H9 (cell line): Measurements from ENCODE around the gene NKAIN2. TPM values are rescaled to one million over a fixed set of nuclear protein-coding genes. Genes with fewer than 3 reads are reported as not detected.

Source experiments
- DNase-seq: peaks from one replicate; pipeline ENCODE4 v3.0.0-alpha.2; 2017
- H2AFZ ChIP-seq: one replicate; pipeline ENCODE4 v1.6.1; 2013; ENCODE audit warnings: mild to moderate bottlenecking, low read length, control low read depth, moderate library complexity
- H2AK5ac ChIP-seq: 2 replicates; pipeline ENCODE4 v1.6.1; 2013; ENCODE audit warnings: low read length, control low read depth, mixed read lengths; ENCODE audit not compliant: insufficient read length
- H2BK120ac ChIP-seq: one replicate; pipeline ENCODE4 v1.6.1; 2013; ENCODE audit warnings: low read depth, mild to moderate bottlenecking, low read length, control low read depth, inconsistent platforms; ENCODE audit not compliant: poor library complexity, severe bottlenecking
- H2BK12ac ChIP-seq: 2 replicates; pipeline ENCODE4 v1.6.1; 2013; ENCODE audit warnings: low read length, control low read depth, mixed read lengths, low read depth; ENCODE audit not compliant: insufficient read length
- H2BK15ac ChIP-seq: 2 replicates; pipeline ENCODE4 v1.6.1; 2013; ENCODE audit warnings: low read depth, low read length, control low read depth
- H2BK20ac ChIP-seq: one replicate; pipeline ENCODE4 v1.6.1; 2013; ENCODE audit warnings: low read depth, mild to moderate bottlenecking, low read length, control low read depth, inconsistent platforms; ENCODE audit not compliant: poor library complexity, severe bottlenecking
- H2BK5ac ChIP-seq: 2 replicates; pipeline ENCODE4 v1.6.1; 2013; ENCODE audit warnings: low read length, control low read depth, mixed read lengths; ENCODE audit not compliant: insufficient read length
- H3K14ac ChIP-seq: 2 replicates; pipeline ENCODE4 v1.6.1; 2013; ENCODE audit warnings: low read length, control low read depth; ENCODE audit not compliant: insufficient read depth
- H3K18ac ChIP-seq: 2 replicates; pipeline ENCODE4 v1.6.1; 2013; ENCODE audit warnings: low read depth, mild to moderate bottlenecking, mixed read lengths, low read length, control low read depth; ENCODE audit not compliant: insufficient read length
- H3K23ac ChIP-seq: 2 replicates; pipeline ENCODE4 v1.6.1; 2013; ENCODE audit warnings: low read length, control low read depth, mixed read lengths, low read depth; ENCODE audit not compliant: insufficient read length
- H3K23me2 ChIP-seq: 2 replicates; pipeline ENCODE4 v1.6.1; 2013; ENCODE audit warnings: low read depth, mild to moderate bottlenecking, mixed read lengths, low read length, control low read depth; ENCODE audit not compliant: insufficient read length, poor library complexity, severe bottlenecking
- H3K27ac ChIP-seq: 2 replicates; pipeline ENCODE4 v1.5.1; 2013; ENCODE audit warnings: low read length, control low read depth, mixed read lengths, low read depth; ENCODE audit not compliant: insufficient read length
- H3K27me3 ChIP-seq: 2 replicates; pipeline ENCODE4 v1.6.1; 2013; ENCODE audit warnings: low read length, control low read depth, inconsistent platforms; ENCODE audit not compliant: insufficient read depth
- H3K4ac ChIP-seq: 2 replicates; pipeline ENCODE4 v1.6.1; 2013; ENCODE audit warnings: low read depth, mild to moderate bottlenecking, control low read depth, inconsistent platforms, low read length, moderate library complexity
- H3K4me1 ChIP-seq: 2 replicates; pipeline ENCODE4 v1.6.1; 2013; ENCODE audit warnings: low read length, control low read depth, inconsistent platforms; ENCODE audit not compliant: insufficient read depth
- H3K4me2 ChIP-seq: 2 replicates; pipeline ENCODE4 v1.6.1; 2013; ENCODE audit warnings: low read length, control low read depth, mixed read lengths; ENCODE audit not compliant: insufficient read length, insufficient read depth
- H3K56ac ChIP-seq: 2 replicates; pipeline ENCODE4 v1.6.1; 2013; ENCODE audit warnings: low read depth, mild to moderate bottlenecking, mixed read lengths, low read length, control low read depth; ENCODE audit not compliant: insufficient read length
- H3K79me1 ChIP-seq: 2 replicates; pipeline ENCODE4 v1.6.1; 2013; ENCODE audit warnings: low read depth, mild to moderate bottlenecking, moderate library complexity, low read length, control low read depth, inconsistent platforms; ENCODE audit not compliant: insufficient read depth, poor library complexity, severe bottlenecking
- H3K79me2 ChIP-seq: 2 replicates; pipeline ENCODE4 v1.6.1; 2013; ENCODE audit warnings: low read length, control low read depth, inconsistent platforms; ENCODE audit not compliant: insufficient read depth
- H3K9ac ChIP-seq: 2 replicates; pipeline ENCODE4 v1.6.1; 2013; ENCODE audit warnings: low read length, control low read depth, mixed read lengths; ENCODE audit not compliant: insufficient read length; ENCODE audit errors: extremely low read depth
- H3K9me3 ChIP-seq: one replicate; pipeline ENCODE4 v1.6.1; 2013; ENCODE audit warnings: low read depth, low read length, inconsistent platforms; ENCODE audit not compliant: control insufficient read depth
- H3T11ph ChIP-seq: one replicate; pipeline ENCODE4 v1.6.1; 2013; ENCODE audit warnings: mild to moderate bottlenecking, low read length, control low read depth, inconsistent platforms
- H4K20me1 ChIP-seq: one replicate; pipeline ENCODE4 v1.6.1; 2013; ENCODE audit not compliant: control insufficient read depth, insufficient read length, insufficient read depth
- H4K5ac ChIP-seq: 2 replicates; pipeline ENCODE4 v1.6.1; 2013; ENCODE audit warnings: low read depth, mild to moderate bottlenecking, mixed read lengths, low read length, control low read depth; ENCODE audit not compliant: insufficient read length
- H4K8ac ChIP-seq: replicated peaks from 2 replicates; pipeline ENCODE4 v1.6.1; 2013; ENCODE audit warnings: low read length, control low read depth, mixed read lengths, low read depth; ENCODE audit not compliant: insufficient read length
- H4K91ac ChIP-seq: 2 replicates; pipeline ENCODE4 v1.6.1; 2013; ENCODE audit warnings: low read depth, mild to moderate bottlenecking, moderate library complexity, mixed read lengths, low read length, control low read depth; ENCODE audit not compliant: insufficient read length
- H3K27ac Mint-ChIP-seq, 3 experiments: 2 replicates in 2 of 3; 3 replicates in 1 of 3; pipeline ENCODE4 v1.8.0; 2020 to 2021; ENCODE audit warnings: mixed read lengths in 3 of 3, mild to moderate bottlenecking in 1 of 3, moderate library complexity in 1 of 3
- H3K27me3 Mint-ChIP-seq: 2 replicates; pipeline ENCODE4 v1.8.0; 2021; ENCODE audit warnings: low read depth, mild to moderate bottlenecking, moderate library complexity, mixed read lengths
- H3K36me3 Mint-ChIP-seq, 3 experiments: 2 replicates in 2 of 3; 3 replicates in 1 of 3; pipeline ENCODE4 v1.8.0; 2020 to 2021; ENCODE audit warnings: low read depth in 3 of 3, mixed read lengths in 3 of 3; ENCODE audit not compliant: insufficient read depth in 1 of 3
- H3K4me1 Mint-ChIP-seq, 2 experiments: 2 replicates each; pipeline ENCODE4 v1.8.0; 2020; ENCODE audit warnings: mixed read lengths in 2 of 2
- H3K4me3 Mint-ChIP-seq, 2 experiments: 2 replicates in 1 of 2; 3 replicates in 1 of 2; pipeline ENCODE4 v1.8.0; 2020 to 2021; ENCODE audit warnings: mild to moderate bottlenecking in 2 of 2, mixed read lengths in 2 of 2, moderate library complexity in 1 of 2
- H3K9me3 Mint-ChIP-seq, 2 experiments: 2 replicates in 1 of 2; 3 replicates in 1 of 2; pipeline ENCODE4 v1.8.0; 2020; ENCODE audit warnings: mild to moderate bottlenecking in 2 of 2, mixed read lengths in 2 of 2, moderate library complexity in 1 of 2
- WGBS: extraction: QIAGEN DNeasy Blood & Tissue Kit; methylation state at CpG from one replicate; pipeline ENCODE4 v1.1.7; 2013; ENCODE audit warnings: missing lambda C conversion rate, low lambda C conversion rate, mixed read lengths; ENCODE audit not compliant: insufficient read length; ENCODE audit errors: extremely low coverage; 5-methylcytosine and 5-hydroxymethylcytosine counted together
- total RNA-seq: library from RNA; stranded (reverse); gene quantifications from 2 replicates; pipeline ENCODE4 v1.2.1, GENCODE V29; 2021
- TF ChIP-seq, protein P1 (sequence below): fragments of 200-600 bp; sonication (generic); conservative IDR thresholded peaks from 3 replicates; pipeline ENCODE4 v1.8.0; 2021; ENCODE audit warnings: antibody characterized with exemption, mild to moderate bottlenecking

NKAIN2 gene
- total RNA-seq, 1 experiment from 2014 or later = 0.17 TPM

DNA sequence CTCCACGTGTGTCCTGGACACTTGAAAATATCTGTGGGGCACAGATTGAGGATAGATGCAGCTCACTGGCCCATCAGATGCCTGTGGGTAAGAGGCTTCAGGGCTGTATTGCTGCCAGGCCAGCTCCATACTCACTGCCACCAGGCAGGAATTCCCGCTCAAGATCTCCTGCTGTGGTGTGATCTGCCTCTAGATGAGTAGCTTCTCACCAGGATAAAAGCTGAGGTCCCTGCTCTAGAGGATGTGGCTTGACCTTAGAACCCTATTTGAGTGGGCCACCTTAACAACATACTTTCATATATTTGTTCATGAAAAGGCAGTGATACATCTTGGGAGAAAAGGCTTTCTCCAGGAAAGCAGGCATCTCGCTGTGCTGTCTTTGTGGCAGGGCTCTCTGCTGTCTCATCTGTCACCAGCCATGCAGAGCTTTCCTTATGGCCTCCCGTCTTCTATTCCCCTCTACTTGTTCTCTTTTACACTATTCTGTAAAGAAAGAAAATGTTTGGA, 992.9 kb downstream of the NKAIN2 start:
- Histone ChIP-seq H3K79me1 (no peaks in the 10 kb centered on the region), H3K23me2 (no peaks in the 10 kb centered on the region), H2BK120ac (no peak overlapping the region), H3K23ac (no peak overlapping the region), H2AK5ac (no peak overlapping the region), H3K9ac (no peak overlapping the region), H3K56ac (no peak overlapping the region), H4K8ac (no peak overlapping the region), H4K20me1 (no peaks in the 10 kb centered on the region), H3K4me2 (no peak overlapping the region), H2BK15ac (no peak overlapping the region), H4K5ac (no peak overlapping the region), H3K14ac (no peak overlapping the region), H2BK20ac (no peak overlapping the region), H3T11ph (no peak overlapping the region), H3K4ac (no peak overlapping the region), H3K27me3 (no peaks in the 10 kb centered on the region), H3K27ac (no peak overlapping the region), H3K18ac (no peak overlapping the region), H4K91ac (no peak overlapping the region), H3K4me1 (no peaks in the 10 kb centered on the region), H2AFZ (no peak overlapping the region), H3K9me3 (no peaks in the 10 kb centered on the region), H2BK12ac (no peak overlapping the region), H3K79me2 (no peaks in the 10 kb centered on the region), H2BK5ac (no peak overlapping the region)
- TF ChIP-seq, protein P1, sequence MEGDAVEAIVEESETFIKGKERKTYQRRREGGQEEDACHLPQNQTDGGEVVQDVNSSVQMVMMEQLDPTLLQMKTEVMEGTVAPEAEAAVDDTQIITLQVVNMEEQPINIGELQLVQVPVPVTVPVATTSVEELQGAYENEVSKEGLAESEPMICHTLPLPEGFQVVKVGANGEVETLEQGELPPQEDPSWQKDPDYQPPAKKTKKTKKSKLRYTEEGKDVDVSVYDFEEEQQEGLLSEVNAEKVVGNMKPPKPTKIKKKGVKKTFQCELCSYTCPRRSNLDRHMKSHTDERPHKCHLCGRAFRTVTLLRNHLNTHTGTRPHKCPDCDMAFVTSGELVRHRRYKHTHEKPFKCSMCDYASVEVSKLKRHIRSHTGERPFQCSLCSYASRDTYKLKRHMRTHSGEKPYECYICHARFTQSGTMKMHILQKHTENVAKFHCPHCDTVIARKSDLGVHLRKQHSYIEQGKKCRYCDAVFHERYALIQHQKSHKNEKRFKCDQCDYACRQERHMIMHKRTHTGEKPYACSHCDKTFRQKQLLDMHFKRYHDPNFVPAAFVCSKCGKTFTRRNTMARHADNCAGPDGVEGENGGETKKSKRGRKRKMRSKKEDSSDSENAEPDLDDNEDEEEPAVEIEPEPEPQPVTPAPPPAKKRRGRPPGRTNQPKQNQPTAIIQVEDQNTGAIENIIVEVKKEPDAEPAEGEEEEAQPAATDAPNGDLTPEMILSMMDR = no peak
- DNase-seq = peak; percentile 30
- Mint-ChIP-seq H3K36me3 (no peaks in the 10 kb centered on the region), H3K27ac (peak overlapping the region in 1 of 3 experiments; percentile 6; a peak in 1 of 7 replicates), H3K27me3 (no peaks in the 10 kb centered on the region), H3K4me1 (peaks cover 0 to 17% of the 10 kb centered on the region in 2 experiments; a peak in 3 of 4 replicates), H3K4me3 (no peak overlapping the region), H3K9me3 (no peaks in the 10 kb centered on the region)
- WGBS = no CpG with 5 or more reads among the region's 4 CpGs
